Activated CD8-positive, alpha-beta memory T cell treated with anti-CD3 and anti-CD28 coated beads, Interleukin-2, amount 10 ng/mL, durations not matched to agents 7 days and 5 days (primary cell): Measurements from ENCODE around the gene GNG2. TPM values are rescaled to one million over a fixed set of nuclear protein-coding genes. Genes with fewer than 3 reads are reported as not detected.

ENCODE experiments used
- ATAC-seq: fragments of 150-1000 bp; cut with Tn5 transposase; one replicate; pipeline ENCODE4 v1.10.0; 2021; ENCODE audit warnings: moderate library complexity
- CTCF ChIA-PET: fragments of 350-600 bp; sonication (Branson Sonifier 250); formaldehyde crosslinking; loops from one replicate; lab custom pipeline; 2021; ENCODE audit warnings: antibody characterized with exemption; lab: Charles Lee
- DNase-seq: peaks from one replicate; pipeline ENCODE4 v3.0.0-alpha.2; 2020
- H3K27ac Mint-ChIP-seq: one replicate; pipeline ENCODE4 v1.8.0; 2021; ENCODE audit warnings: mild to moderate bottlenecking, mixed read lengths
- H3K27me3 Mint-ChIP-seq: one replicate; pipeline ENCODE4 v1.8.0; 2021; ENCODE audit warnings: mixed read lengths
- H3K36me3 Mint-ChIP-seq: one replicate; pipeline ENCODE4 v1.8.0; 2021; ENCODE audit warnings: mild to moderate bottlenecking, mixed read lengths
- H3K4me1 Mint-ChIP-seq: one replicate; pipeline ENCODE4 v1.8.0; 2021; ENCODE audit warnings: mixed read lengths
- H3K4me3 Mint-ChIP-seq: one replicate; pipeline ENCODE4 v1.8.0; 2021; ENCODE audit warnings: mild to moderate bottlenecking, moderate library complexity, mixed read lengths
- H3K9me3 Mint-ChIP-seq: one replicate; pipeline ENCODE4 v1.8.0; 2022; ENCODE audit warnings: low read depth, mixed read lengths
- total RNA-seq, 2 experiments: library from RNA; stranded (reverse); gene quantifications; one replicate each; pipeline ENCODE4 v1.2.3, GENCODE V29; 2021

Gene GNG2
- total RNA-seq = 100 to 1,000 TPM; 243 to 257 TPM

- Mint-ChIP-seq H3K36me3 (peaks cover 47% of the 10 kb centered on the region), H3K27ac (peak within 1 kb of the TSS; percentile 94), H3K9me3 (peaks cover 6% of the 10 kb centered on the region), H3K4me1 (peaks cover 46% of the 10 kb centered on the region), H3K27me3 (no peaks in the 10 kb centered on the region), H3K4me3 (peak within 1 kb of the TSS; percentile 87)
- ATAC-seq (peak; percentile 95), DNase-seq (peak; percentile 93)
- CTCF ChIA-PET = interaction anchor here (0.7 to 4.4 kb wide), 9 partner anchors 9 to 439 kb away, joined by 3 to 34 read pairs (median 4); no protein-coding TSS in a partner anchor
Observed at GRCh38 chr14:51860164-51860824, at the start of gene GNG2. TSS of gene GNG2 (plus strand) at chr14:51860612. CDS start at chr14:51950679, 90,067 bp downstream.

- no peaks in the 10 kb centered on the region for H3K27me3 Mint-ChIP-seq
- no peaks in the 10 kb centered on the region for H3K36me3 Mint-ChIP-seq
- ATAC-seq (no peak), DNase-seq (no peak)
- no peak overlapping the region for H3K4me3 Mint-ChIP-seq
- CTCF ChIA-PET = no interaction called here
- H3K27ac Mint-ChIP-seq = no peak overlapping the region
- no peaks in the 10 kb centered on the region for H3K4me1 Mint-ChIP-seq
- peaks cover 7% of the 10 kb centered on the region for H3K9me3 Mint-ChIP-seq
Observed at GRCh38 chr14:51811706-51812105, 48.7 kb upstream of the GNG2 start.

- H3K36me3 Mint-ChIP-seq = no peaks in the 10 kb centered on the region
- DNase-seq = no peak
- no peak for ATAC-seq
- H3K9me3 Mint-ChIP-seq = no peaks in the 10 kb centered on the region
- CTCF ChIA-PET = no interaction called here
- H3K27me3 Mint-ChIP-seq = peaks cover 5% of the 10 kb centered on the region
- no peaks in the 10 kb centered on the region for H3K4me1 Mint-ChIP-seq
- H3K27ac Mint-ChIP-seq = no peak overlapping the region
- no peak overlapping the region for H3K4me3 Mint-ChIP-seq
Observed at GRCh38 chr14:51816031-51816430, 44.4 kb upstream of the GNG2 start.

DNA sequence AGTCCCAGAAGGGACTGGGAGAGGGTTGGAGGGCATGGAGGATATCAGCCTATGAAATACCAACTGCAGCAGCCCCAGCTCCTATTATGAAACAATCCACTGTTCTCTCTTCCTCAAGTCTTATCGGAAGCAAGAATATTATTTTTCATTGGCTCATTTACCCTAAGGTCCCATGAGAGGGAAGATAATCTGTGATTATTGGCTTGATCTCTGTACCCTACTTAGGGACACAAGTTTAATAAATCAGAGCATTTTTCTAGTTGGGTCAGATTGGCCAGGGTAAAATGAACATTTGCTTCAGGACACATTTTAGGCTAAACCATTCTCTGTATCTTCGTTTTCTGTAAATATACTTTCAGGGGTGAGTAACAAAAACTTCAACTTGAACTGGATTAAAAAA is 43.1 kb upstream of the GNG2 start:
- no peaks in the 10 kb centered on the region for H3K36me3 Mint-ChIP-seq
- DNase-seq (no peak), ATAC-seq (no peak)
- CTCF ChIA-PET = no interaction called here
- H3K9me3 Mint-ChIP-seq = no peaks in the 10 kb centered on the region
- H3K27ac Mint-ChIP-seq = no peak overlapping the region
- no peak overlapping the region for H3K4me3 Mint-ChIP-seq
- peaks cover 5% of the 10 kb centered on the region for H3K27me3 Mint-ChIP-seq
- H3K4me1 Mint-ChIP-seq = no peaks in the 10 kb centered on the region

DNA sequence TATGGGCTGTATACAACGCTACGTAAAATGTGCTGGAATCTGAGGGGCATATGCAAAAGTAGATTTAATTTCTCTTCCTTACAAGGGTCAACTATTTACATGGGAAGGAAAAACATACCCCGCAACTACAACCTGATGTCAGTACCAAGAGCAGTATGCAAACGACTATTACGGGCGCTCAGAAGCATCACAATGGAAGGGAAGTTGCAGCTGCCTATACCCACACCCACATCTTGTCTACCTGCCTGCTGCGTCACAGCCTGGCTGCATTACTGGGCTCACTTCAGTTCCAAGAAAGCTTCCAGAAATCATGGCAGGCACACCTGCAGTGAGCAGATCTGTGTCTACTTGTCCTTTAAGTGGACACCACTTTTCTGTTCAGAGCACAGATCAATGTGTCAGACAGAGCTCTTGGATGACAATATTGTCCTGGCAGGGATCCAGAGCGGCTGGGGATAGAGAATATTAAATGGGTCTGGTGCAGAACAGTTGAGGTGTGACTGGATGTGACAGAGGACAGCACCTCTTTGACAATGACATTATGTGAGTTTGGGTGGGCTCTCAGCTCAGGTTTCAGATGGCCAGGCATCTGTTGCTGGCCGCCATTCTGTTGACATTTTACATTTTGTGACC is 41.5 kb upstream of the GNG2 start:
- DNase-seq (no peak), ATAC-seq (no peak)
- H3K36me3 Mint-ChIP-seq = no peaks in the 10 kb centered on the region
- H3K27me3 Mint-ChIP-seq = peaks cover 5% of the 10 kb centered on the region
- no peak overlapping the region for H3K4me3 Mint-ChIP-seq
- H3K27ac Mint-ChIP-seq = no peak overlapping the region
- CTCF ChIA-PET = no interaction called here
- no peaks in the 10 kb centered on the region for H3K4me1 Mint-ChIP-seq
- no peaks in the 10 kb centered on the region for H3K9me3 Mint-ChIP-seq

- no peak overlapping the region for H3K4me3 Mint-ChIP-seq
- no peaks in the 10 kb centered on the region for H3K9me3 Mint-ChIP-seq
- DNase-seq (no peak), ATAC-seq (no peak)
- peaks cover 5% of the 10 kb centered on the region for H3K27me3 Mint-ChIP-seq
- H3K36me3 Mint-ChIP-seq = no peaks in the 10 kb centered on the region
- no peaks in the 10 kb centered on the region for H3K4me1 Mint-ChIP-seq
- CTCF ChIA-PET = no interaction called here
- H3K27ac Mint-ChIP-seq = no peak overlapping the region
Observed at GRCh38 chr14:51821822-51822221, 38.6 kb upstream of the GNG2 start.

GRCh38 chr14:51822499-51822898 is 37.9 kb upstream of the GNG2 start:
- ATAC-seq (no peak), DNase-seq (no peak)
- peaks cover 5% of the 10 kb centered on the region for H3K27me3 Mint-ChIP-seq
- H3K4me3 Mint-ChIP-seq = no peak overlapping the region
- CTCF ChIA-PET = no interaction called here
- no peaks in the 10 kb centered on the region for H3K9me3 Mint-ChIP-seq
- H3K4me1 Mint-ChIP-seq = no peaks in the 10 kb centered on the region
- H3K36me3 Mint-ChIP-seq = no peaks in the 10 kb centered on the region
- H3K27ac Mint-ChIP-seq = no peak overlapping the region

GRCh38 chr14:51823706-51824105 is 36.7 kb upstream of the GNG2 start:
- no peak for ATAC-seq
- H3K4me1 Mint-ChIP-seq = no peaks in the 10 kb centered on the region
- no peak for DNase-seq
- H3K4me3 Mint-ChIP-seq = no peak overlapping the region
- no peaks in the 10 kb centered on the region for H3K36me3 Mint-ChIP-seq
- H3K27ac Mint-ChIP-seq = no peak overlapping the region
- CTCF ChIA-PET = no interaction called here
- peaks cover 5% of the 10 kb centered on the region for H3K27me3 Mint-ChIP-seq
- H3K9me3 Mint-ChIP-seq = no peaks in the 10 kb centered on the region

GRCh38 chr14:51824191-51824590 is 36.2 kb upstream of the GNG2 start:
- H3K9me3 Mint-ChIP-seq = no peaks in the 10 kb centered on the region
- H3K4me3 Mint-ChIP-seq = no peak overlapping the region
- CTCF ChIA-PET = no interaction called here
- peaks cover 5% of the 10 kb centered on the region for H3K27me3 Mint-ChIP-seq
- H3K36me3 Mint-ChIP-seq = no peaks in the 10 kb centered on the region
- no peak for DNase-seq
- ATAC-seq = no peak
- H3K27ac Mint-ChIP-seq = no peak overlapping the region
- H3K4me1 Mint-ChIP-seq = no peaks in the 10 kb centered on the region

DNA sequence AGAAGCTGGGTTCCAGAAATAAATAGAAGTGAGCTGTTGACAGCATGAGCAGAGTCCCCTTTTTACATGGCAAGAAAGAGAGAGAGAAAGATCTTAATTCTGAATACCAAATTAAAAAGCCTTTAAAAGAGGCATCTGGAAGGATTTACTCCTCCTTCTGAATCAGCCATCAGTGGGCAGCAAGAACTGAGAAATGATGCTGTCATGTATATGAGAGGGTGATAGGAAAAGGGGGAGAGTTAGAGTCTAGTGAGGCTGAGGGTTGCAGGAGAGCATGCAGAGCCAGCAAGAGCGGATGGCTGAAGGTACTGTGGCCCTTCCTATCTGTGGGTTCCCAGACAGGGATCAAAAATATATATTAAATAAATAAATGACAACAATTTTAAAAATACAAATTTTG is 34.5 kb upstream of the GNG2 start:
- Mint-ChIP-seq H3K27me3 (no peaks in the 10 kb centered on the region), H3K36me3 (no peaks in the 10 kb centered on the region), H3K4me1 (no peaks in the 10 kb centered on the region), H3K4me3 (no peak overlapping the region), H3K9me3 (no peaks in the 10 kb centered on the region), H3K27ac (no peak overlapping the region)
- no peak for ATAC-seq
- DNase-seq = no peak
- CTCF ChIA-PET = interaction anchor here (1.3 kb wide), 1 partner anchor 153 kb away, joined by 4 read pairs; no protein-coding TSS in a partner anchor

GRCh38 chr14:51828017-51828797 is 32.2 kb upstream of the GNG2 start:
- Mint-ChIP-seq H3K4me3 (no peak overlapping the region), H3K9me3 (peaks cover 2% of the 10 kb centered on the region), H3K27ac (peak overlapping the region; percentile 10), H3K27me3 (no peaks in the 10 kb centered on the region), H3K4me1 (no peaks in the 10 kb centered on the region), H3K36me3 (peaks cover 3% of the 10 kb centered on the region)
- ATAC-seq (peak; percentile 99), DNase-seq (peak; percentile 87)
- CTCF ChIA-PET = interaction anchor here (1.0 to 3.1 kb wide), 5 partner anchors 16 to 168 kb away, joined by 3 to 11 read pairs (median 5); no protein-coding TSS in a partner anchor

- CTCF ChIA-PET = no interaction called here
- H3K27ac Mint-ChIP-seq = no peak overlapping the region
- no peak for DNase-seq
- H3K4me1 Mint-ChIP-seq = no peaks in the 10 kb centered on the region
- no peak overlapping the region for H3K4me3 Mint-ChIP-seq
- H3K27me3 Mint-ChIP-seq = no peaks in the 10 kb centered on the region
- ATAC-seq = no peak
- peaks cover 3% of the 10 kb centered on the region for H3K36me3 Mint-ChIP-seq
- peaks cover 2% of the 10 kb centered on the region for H3K9me3 Mint-ChIP-seq
Observed at GRCh38 chr14:51834240-51834639, 26.2 kb upstream of the GNG2 start.

DNA sequence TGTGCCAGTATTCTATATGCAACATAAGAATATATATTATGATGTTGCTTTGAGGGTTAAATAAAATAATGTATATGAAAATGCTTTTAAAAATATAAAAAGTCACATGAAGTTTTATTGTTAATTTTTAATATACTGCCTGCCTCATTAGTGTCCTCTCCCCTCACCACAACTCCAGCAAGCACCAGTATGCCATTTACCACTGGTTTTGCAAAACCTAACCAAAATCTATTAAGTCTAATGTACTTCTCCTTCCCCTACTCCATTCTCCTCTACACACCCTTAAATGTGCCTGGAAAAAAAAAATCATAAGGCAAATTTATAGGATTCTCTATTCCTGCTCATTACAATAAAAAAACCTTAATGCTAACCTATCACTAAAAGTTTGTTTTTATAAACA is 24.0 kb upstream of the GNG2 start:
- H3K9me3 Mint-ChIP-seq = peaks cover 2% of the 10 kb centered on the region
- H3K27ac Mint-ChIP-seq = no peak overlapping the region
- H3K27me3 Mint-ChIP-seq = peaks cover 3% of the 10 kb centered on the region
- DNase-seq = no peak
- CTCF ChIA-PET = interaction anchor here (0.7 to 1.1 kb wide), 2 partner anchors 11 to 144 kb away, joined by 3 read pairs; no protein-coding TSS in a partner anchor
- peaks cover 3% of the 10 kb centered on the region for H3K36me3 Mint-ChIP-seq
- ATAC-seq = no peak
- no peak overlapping the region for H3K4me3 Mint-ChIP-seq
- H3K4me1 Mint-ChIP-seq = no peaks in the 10 kb centered on the region
